ENCODE data around the gene MYH3.

- TF ChIP-seq CTCF (IDR thresholded peaks at IDR 0.05), result no peak
- no peak for TF ChIP-seq POLR2A (IDR thresholded peaks at IDR 0.05)
- TF ChIP-seq EP300 (IDR thresholded peaks at IDR 0.05; ENCODE audit: low read depth), result no peak
Measured at GRCh38 chr17:10605221-10605783, 51.8 kb downstream of the MYH3 start.

All from transverse colon (tissue), 3 donors.